Measurements from ENCODE around the gene CASZ1.

The CASZ1 gene

DNA sequence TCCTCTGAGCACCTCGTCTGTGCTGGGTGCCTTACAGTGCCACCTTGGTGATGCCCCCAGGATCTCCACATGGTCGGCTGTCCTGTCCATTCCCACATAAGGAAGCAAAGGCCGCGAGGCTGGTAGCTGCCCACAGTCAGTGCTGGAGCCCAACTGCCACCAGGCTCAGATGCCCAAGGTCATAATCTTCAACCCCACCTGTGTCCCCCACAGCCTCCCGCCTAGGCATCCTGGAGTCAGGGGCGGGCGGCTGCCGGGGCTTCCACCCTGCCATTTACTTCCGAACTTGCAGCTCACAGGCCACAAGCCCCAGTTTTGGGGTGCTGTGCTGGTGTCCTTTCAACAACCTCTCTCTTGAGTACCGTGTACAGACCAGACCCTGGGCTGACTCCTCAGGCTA, 126.3 kb downstream of the CASZ1 start:
- DNase-seq (ENCODE audit: low read depth) = no peak

DNA sequence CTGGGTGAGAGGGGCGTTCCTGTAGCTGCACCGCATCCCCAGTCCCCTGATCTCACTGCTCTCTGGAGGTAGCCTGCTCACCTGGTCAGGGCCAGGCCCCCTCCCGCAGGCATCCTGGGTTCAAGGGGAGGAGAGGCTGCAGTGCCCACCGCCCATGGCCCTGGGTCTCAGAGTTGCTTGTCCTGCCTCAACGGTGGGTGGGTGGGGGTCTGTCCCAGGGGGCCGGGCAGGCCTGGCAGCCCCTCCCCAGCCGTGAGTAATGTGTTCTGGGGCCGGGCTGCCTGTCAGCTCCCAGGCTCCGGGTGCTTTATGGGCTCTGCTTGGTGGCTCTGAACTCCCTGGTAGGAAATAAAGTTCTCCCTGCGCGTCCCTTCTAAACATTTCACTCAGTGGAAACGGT, 126.9 kb downstream of the CASZ1 start:
- no peak for DNase-seq (ENCODE audit: low read depth)

DNA sequence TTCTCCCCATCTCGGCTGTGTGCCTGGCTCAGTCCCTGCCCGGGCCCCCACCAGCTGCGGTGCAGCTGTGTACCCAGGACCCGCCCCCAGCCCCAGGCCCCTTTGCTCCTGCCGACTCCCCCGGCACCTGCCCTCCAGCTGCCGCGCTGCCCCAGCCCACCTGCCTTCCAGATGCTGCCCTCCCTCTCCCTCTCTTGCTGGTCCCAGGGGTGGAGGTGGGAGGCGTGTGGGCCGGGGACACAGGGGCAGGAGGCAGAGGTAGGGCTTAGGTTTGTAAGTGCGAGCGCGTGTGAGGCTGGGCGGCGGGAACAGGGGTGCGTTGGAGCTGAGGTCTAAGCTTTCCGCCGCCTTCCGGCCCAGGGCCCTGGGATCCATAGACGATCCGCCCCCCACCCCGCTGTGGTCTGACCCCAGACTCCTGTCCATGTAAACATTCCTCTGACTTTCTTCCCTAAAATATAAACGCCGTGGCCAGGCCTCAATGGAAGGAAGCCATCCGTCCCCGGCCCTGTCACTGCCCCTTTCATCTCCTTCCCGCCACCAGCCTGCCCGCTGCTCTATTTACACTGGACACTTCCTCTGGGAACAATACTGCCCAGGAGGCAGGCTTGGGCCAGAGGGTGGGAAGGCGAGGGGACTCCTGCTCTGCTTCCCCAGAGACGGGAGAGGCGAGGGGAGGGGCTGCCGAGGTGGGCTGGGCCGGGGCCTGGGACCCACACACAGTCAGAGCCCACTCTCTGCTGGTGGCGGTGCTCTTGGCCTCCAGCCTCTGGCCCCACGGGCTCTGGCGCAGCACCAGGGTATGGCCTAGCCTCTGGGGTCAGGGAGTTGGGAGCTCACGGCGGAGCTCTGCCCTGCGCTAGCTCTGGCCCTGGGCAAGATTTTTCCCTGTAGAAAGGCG, 128.3 kb downstream of the CASZ1 start:
- DNase-seq (ENCODE audit: low read depth) = no peak

DNA sequence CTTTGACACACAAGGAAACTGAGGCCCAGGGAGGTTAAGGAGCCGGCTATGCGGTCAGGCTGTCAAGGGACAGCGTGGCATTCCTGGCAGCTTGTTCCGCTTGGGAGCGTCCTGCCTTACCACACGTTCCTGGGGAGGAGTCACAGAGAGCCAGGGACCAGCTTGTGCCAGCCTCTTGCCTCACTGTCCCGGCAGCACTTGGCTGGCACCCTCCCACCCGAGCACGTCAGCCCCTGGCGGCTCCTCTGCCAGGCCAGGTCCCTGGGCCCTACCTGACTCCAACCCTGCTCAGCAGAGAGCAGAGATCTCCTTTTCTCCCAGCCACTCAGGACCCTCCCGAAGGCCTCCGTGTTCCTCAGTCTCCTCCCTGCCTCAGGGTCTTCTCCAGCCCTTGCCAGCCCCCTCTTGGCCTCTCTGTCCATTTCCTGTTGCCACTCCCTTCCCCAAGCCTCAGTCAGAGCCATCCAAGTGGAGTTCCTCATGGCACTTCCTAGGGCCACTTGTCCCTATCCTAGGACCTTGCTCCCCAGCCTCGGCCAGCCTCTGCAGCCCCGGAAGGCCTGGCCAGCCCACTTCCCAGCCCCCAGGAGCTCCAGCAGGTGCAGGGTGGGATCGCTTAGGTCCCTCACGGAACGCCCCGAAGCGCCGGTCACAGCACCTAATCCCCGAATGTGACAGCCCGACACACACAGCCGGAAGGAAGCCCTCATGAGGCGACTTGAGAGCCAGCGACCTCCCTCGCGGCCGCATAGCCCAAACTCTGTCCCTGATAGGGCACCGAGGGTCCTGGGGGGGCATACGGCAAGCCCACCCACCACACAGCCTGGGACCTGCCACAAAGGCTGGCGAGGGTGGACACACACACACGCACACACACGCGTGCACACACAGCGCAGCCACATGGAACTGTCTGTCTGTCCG, 130.3 kb downstream of the CASZ1 start:
- DNase-seq (ENCODE audit: low read depth) = no peak

DNA sequence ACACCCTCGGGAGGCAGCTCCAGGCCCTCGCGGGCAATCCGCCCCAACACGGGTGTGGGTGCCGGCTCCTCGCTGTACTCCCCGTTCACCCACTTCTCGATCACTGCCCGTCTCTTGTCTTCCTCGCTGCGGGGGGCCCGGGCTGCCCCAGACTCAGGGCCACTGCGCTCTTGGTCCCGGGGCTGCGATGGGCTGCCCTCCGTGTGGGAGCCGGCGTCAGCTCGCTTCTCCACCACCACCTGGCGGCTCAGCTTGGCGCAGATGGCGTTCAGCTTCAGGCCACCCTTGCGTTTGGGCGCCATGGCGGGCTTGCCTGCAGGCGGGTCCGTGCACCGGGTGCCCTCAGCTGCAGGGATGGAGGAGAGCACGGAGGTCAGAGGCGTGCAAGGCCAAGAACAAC, 131.2 kb downstream of the CASZ1 start:
- no peak for DNase-seq (ENCODE audit: low read depth)

- no peak for DNase-seq (ENCODE audit: low read depth)
These were observed 132.2 kb downstream of the CASZ1 start for GRCh38 chr1:10664251-10664650.

DNA sequence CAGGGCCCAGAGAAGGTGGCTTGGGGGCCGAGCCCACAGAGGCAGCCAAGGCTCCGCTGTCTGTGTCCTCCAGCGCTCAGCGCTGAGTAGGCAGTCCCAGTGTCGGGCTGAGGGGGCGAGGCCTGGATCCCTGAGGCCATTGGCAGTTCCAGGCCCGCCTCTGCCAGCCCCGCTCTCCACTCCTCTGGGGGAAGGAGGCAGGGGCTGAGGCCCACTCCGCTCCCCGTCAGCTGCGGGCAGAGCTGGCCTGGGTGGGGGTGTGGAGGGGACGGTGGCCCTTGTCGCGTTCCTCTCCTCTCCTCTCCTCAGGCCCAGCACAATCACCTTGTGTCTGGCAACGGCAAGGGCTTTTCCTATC, 132.8 kb downstream of the CASZ1 start:
- DNase-seq (ENCODE audit: low read depth) = no peak

- no peak for DNase-seq (ENCODE audit: low read depth)
These were observed 133.4 kb downstream of the CASZ1 start for GRCh38 chr1:10662824-10663677.

- no peak for DNase-seq (ENCODE audit: low read depth)
These were observed 134.3 kb downstream of the CASZ1 start for GRCh38 chr1:10662090-10662688.

GRCh38 chr1:10661453-10661852, 135.0 kb downstream of the CASZ1 start:
- no peak for DNase-seq (ENCODE audit: low read depth)

- no peak for DNase-seq (ENCODE audit: low read depth)
These were observed 136.6 kb downstream of the CASZ1 start for GRCh38 chr1:10659646-10660540.

DNA sequence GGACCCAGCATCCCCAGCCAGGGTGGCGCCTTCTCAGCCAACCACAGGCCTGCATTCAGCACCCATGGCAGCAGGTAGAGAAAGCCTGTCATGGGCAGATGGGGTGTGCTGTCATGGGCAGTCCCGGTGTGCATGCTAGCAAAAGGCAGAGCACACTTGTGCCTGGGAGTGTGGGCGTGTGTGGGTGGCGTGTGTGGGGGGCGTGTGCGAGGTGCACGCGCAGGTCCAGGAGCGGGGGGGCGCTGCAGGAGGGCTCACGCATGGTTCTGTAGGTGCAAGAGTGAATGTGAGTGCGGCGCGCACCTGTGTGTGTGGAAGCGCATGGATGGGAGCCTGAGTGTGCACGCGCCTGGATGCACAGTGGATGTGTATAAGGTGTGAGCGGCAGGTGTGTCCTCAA, 137.2 kb downstream of the CASZ1 start:
- no peak for DNase-seq (ENCODE audit: low read depth)

DNA sequence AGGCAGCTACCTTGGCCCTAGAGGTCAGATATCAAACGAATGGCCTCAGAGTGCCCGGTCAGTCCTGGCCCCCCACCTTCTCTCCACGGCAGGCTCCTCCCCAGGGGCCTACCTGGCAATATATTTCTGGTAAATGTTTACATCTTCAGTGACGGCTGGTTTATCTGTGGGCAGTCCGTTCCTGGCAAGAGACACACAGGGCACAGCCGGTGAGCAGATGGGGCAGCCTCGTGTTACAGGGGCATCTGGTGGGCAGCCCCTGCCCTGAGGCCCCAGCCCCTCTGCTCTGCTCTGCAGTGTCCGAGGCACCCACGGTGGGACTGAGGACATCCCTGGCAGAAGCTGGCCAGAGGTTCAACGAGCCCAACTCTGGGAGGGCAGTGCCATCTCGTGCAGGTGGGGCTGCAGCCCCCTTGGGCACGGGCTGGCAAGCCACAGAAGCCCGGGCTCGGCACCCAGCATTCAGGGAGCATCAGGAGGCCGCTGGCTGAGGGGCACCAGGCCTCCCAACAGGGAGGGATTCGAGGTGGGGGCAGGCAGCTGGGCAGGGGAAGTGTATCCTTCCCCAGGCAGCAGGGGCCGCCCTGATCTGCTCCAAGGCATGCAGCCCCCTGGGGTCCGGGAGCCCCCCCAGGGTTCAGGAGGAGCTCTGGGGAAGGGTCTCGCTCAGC, 137.9 kb downstream of the CASZ1 start:
- no peak for DNase-seq (ENCODE audit: low read depth)

DNA sequence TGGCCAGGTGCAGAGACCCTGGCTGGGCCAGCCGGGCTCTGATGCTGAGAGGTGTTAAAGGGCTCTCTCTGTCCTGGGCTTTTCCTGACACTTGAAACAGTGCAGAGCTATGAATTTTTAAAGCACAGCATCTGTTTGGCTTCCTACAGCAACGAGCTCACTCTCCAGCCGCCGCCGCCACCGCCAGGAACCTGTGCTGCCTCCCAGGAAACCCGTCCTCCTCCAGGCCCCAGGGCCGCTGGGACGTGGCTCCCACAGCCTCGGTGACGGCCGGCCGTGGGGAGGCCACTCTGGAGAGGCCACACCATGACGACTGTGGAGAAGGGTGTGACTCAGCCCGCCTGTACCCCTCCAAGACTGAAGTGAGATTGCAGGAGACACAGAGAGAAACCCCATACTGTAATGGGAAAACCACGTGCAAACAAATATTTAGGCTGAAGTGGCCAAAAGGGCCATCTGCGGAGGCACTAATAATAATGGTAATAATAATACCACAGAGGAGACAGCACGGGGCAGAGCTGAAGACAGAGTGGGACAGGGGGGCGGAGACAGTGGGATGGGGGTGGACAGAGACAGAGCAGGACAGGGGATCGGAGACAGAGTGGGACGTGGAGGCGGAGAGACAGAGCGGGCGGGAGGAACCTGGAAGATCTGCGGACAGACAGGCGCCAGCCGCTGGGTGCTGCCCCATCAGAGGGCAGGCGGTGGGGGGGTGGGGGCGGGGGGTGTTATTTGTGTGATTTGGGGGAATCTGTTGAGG, 139.2 kb downstream of the CASZ1 start:
- DNase-seq (ENCODE audit: low read depth) = no peak

DNA sequence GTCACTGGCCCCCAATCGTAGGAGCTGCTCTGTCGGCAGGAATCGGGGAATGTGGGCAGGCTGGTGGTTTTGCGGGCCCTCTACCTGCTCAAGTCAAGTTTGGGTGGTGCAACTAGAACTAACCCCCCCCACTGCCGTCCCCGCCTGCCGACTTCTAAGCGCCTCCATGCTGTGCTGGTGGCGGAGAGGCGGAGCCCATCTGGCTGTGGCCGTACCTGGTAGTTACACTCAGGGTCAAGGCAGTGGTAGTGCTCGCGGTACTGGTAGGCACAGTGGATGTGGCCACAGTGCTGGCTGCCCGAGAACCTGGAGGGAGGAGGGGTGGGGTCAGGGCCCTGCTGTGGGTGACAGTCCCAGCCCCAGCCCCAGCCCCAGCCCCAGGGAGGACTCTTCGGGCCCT, 140.0 kb downstream of the CASZ1 start:
- no peak for DNase-seq (ENCODE audit: low read depth)

DNA sequence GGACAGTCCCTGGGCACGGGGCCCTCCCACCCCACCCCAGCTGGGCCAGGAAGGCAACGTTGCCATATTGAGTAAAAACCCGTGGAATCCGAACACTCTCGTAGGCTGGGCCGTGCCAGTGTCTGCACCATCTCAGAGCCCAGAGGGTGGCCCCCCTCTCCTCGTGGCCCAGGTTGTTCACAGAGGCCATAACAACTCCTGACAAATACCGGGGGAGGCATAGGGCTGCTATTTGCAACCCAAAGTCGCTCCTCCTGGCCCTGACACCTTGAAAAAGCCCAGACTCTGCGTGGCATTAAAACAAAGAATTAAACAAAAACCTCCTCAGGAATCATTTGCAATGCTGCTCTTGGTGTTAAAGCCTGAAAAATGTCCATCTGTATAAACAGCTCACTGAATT, 141.4 kb downstream of the CASZ1 start:
- DNase-seq (ENCODE audit: low read depth) = no peak

DNA sequence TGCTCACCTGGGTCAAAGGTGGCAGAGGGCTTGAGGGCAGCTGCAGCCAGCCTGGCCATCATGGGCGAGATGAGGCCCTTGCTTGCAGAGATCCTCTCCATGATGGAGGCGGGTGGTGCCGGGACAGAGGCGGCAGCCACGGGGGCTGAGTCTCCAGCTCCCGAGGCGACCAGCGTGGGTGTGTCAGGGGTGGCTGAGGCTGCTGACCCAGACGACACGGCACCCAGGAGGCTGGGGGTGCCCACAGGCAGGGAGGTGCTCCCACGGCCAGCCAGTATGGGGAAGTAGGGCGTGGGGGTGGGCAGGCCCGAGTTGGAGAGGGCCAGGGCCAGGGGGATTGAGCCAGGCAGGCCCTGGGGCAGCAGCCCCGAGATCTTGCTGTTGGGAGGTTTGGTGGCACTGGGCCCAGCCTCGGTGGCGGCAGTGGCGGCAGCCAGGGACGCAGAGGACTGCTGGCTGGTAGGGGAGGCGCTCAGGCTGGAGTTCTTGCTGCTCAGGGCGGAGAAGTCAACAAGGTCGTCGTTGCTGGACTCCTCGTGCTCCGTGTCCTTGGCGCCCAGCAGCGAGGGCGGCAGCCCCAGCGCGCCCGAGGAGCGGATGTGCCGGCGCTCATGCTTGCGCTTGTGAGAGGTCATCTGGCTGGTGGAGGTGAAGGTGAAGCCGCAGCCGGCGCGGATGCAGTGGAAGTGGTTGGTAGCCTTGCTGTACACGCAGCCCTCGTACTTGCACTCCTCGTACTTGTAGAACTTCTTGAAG, 142.9 kb downstream of the CASZ1 start:
- DNase-seq (ENCODE audit: low read depth) = no peak

DNA sequence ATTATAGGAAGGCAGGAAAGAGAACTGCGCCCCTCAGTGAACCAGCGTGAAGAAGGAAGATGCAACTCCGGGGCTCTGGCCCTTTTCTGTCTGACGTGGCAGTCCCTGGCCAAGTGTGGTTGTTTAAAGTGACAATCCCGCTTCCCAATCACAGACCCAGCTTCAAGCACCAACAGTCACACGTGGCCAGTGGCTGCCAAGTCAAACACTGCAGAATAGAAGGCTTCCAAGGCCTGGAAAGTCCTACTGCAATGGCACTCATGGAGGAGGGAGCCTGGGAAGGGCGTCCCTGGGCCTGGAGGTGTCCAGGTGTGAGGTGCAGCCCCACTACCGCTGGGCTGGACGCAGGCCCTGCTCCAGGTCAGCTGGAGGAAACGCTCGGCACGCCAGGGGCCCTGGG, 143.8 kb downstream of the CASZ1 start:
- no peak for DNase-seq (ENCODE audit: low read depth)

- DNase-seq (ENCODE audit: low read depth) = no peak
These were observed 144.7 kb downstream of the CASZ1 start for GRCh38 chr1:10651793-10652192.
